Lung (tissue), 12 donors: ENCODE measurements around the gene TRERF1. TPM values are rescaled to one million over a fixed set of nuclear protein-coding genes. Genes with fewer than 3 reads are reported as not detected.
"Not testable (repeated sequence)": the region's sequence is repeated elsewhere in the genome, so short reads cannot be mapped to it uniquely, and the experiment has no call there.

ENCODE experiments used
- ATAC-seq: fragments of 200-7000 bp; cut with Tn5 transposase; one replicate; pipeline ENCODE4 v1.9.1; 2020; ENCODE audit warnings: moderate number of reproducible peaks; ENCODE audit not compliant: insufficient read depth, low FRiP score
- DNase-seq, 3 donors: peaks; one replicate each; pipeline ENCODE4 v3.0.0-alpha.2; 2013 to 2017
- H3K27ac ChIP-seq, 2 donors: one replicate each; pipeline ENCODE4 v1.5.1; 2013; ENCODE audit warnings: mild to moderate bottlenecking in 2 of 2, moderate library complexity in 2 of 2, control low read depth in 1 of 2, inconsistent platforms in 1 of 2, low read depth in 1 of 2, low read length in 1 of 2
- H3K27me3 ChIP-seq, 3 donors: one replicate each; pipeline ENCODE4 v1.5.1; 2013; ENCODE audit warnings: low read length in 2 of 3; ENCODE audit not compliant: control insufficient read depth in 3 of 3, insufficient read depth in 3 of 3
- H3K36me3 ChIP-seq, 4 donors: one replicate each; pipeline ENCODE4 v1.5.1; 2013; ENCODE audit warnings: low read length in 4 of 4, mild to moderate bottlenecking in 1 of 4, moderate library complexity in 1 of 4; ENCODE audit not compliant: control insufficient read depth in 4 of 4, insufficient read depth in 4 of 4
- H3K4me1 ChIP-seq, 5 donors: one replicate each; pipeline ENCODE4 v1.5.1; 2013; ENCODE audit warnings: low read length in 5 of 5, mild to moderate bottlenecking in 2 of 5, moderate library complexity in 1 of 5; ENCODE audit not compliant: control insufficient read depth in 5 of 5, insufficient read depth in 5 of 5
- H3K4me3 ChIP-seq: one replicate; pipeline ENCODE4 v1.5.1; 2013; ENCODE audit warnings: mild to moderate bottlenecking, control low read depth, moderate library complexity
- H3K9ac ChIP-seq, 2 donors: one replicate each; pipeline ENCODE4 v1.5.1; 2013; ENCODE audit warnings: low read length in 2 of 2, control low read depth in 1 of 2; ENCODE audit not compliant: insufficient read depth in 1 of 2
- H3K9me3 ChIP-seq, 4 donors: one replicate each; pipeline ENCODE4 v1.5.1; 2013; ENCODE audit warnings: low read length in 3 of 4, mild to moderate bottlenecking in 1 of 4, moderate library complexity in 1 of 4; ENCODE audit not compliant: control insufficient read depth in 4 of 4, insufficient read depth in 3 of 4
- CTCF ChIP-seq: IDR thresholded peaks from 2 replicates; pipeline ENCODE4 v1.5.1; 2012; ENCODE audit warnings: mild to moderate bottlenecking; ENCODE audit errors: control extremely low read depth, extremely low read depth
- WGBS, 2 donors: extraction: QIAGEN DNeasy Blood & Tissue Kit; methylation state at CpG; one replicate each; pipeline ENCODE4 v1.1.7; 2013; 5-methylcytosine and 5-hydroxymethylcytosine counted together
- polyA plus RNA-seq, 2 donors: library from polyadenylated mRNA; stranded (reverse); fragments of 200-250 nt; gene quantifications; one replicate each; pipeline ENCODE4 v1.2.1, GENCODE V29; 2013
- total RNA-seq, 2 donors: library from RNA; depleted of rRNA in 1 of 2; stranded (reverse); fragments of >200 nt in 1 of 2; gene quantifications; one replicate each; pipeline ENCODE4 v1.2.1, GENCODE V29; 2014 to 2021
- donor health status: control.
- donor health status: control.
- donor health status: Bipolar disorder and iron deficiency.
- donor health status: healthy.
- donor health status: DM: yes; HTN: yes; CAD: no.

The TRERF1 gene
- total and polyA plus RNA-seq, 4 donors = 1.2 to 10.4 (median 3.3) TPM

GRCh38 chr6:42471714-42472113, 20.0 kb upstream of the TRERF1 start:
- DNase-seq = no peak
- Histone ChIP-seq H3K9ac (no peak overlapping the region), H3K4me3 (no peak overlapping the region), H3K9me3 (peaks cover 0 to 10% (median 7%) of the 10 kb centered on the region in 4 donors), H3K4me1 (no peaks in the 10 kb centered on the region), H3K27ac (no peak overlapping the region), H3K36me3 (no peaks in the 10 kb centered on the region), H3K27me3 (no peaks in the 10 kb centered on the region)
- no peak for ATAC-seq
- 69 to 79% methylated on average over 3 of the region's 3 CpGs for WGBS, 2 donors
- no peak for TF ChIP-seq CTCF

DNA sequence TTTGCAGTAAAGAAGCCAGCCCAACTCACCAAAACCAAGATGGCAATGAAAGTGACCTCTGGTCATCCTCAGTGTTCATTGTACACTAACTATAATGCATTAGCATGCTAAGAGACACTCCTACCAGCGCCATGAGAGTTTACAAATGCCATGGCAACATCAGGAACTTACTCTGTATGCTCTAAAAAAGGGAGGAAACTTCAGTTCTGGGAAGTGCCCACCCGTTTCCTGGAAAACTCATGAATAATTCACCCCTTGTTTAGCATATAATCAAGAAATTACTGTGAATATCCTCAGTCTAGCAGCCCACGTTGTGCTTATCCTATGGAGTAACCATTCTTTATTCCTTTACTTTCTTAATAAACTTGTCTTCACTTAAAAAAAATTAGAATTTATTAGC, 19.4 kb upstream of the TRERF1 start:
- H3K9me3 ChIP-seq = peaks cover 0 to 10% (median 7%) of the 10 kb centered on the region in 4 donors
- TF ChIP-seq CTCF = no peak
- no peaks in the 10 kb centered on the region for H3K36me3 ChIP-seq
- WGBS, 2 donors = 79 to 86% methylated on average over 3 of the region's 3 CpGs
- ATAC-seq = no peak
- no peak overlapping the region for H3K9ac ChIP-seq
- H3K4me3 ChIP-seq = no peak overlapping the region
- no peaks in the 10 kb centered on the region for H3K4me1 ChIP-seq
- no peak overlapping the region for H3K27ac ChIP-seq
- no peaks in the 10 kb centered on the region for H3K27me3 ChIP-seq
- no peak for DNase-seq

GRCh38 chr6:42468273-42468672, 16.5 kb upstream of the TRERF1 start:
- H3K9me3 ChIP-seq = peaks cover 0 to 10% (median 7%) of the 10 kb centered on the region in 4 donors
- H3K4me1 ChIP-seq = no peaks in the 10 kb centered on the region
- H3K36me3 ChIP-seq = no peaks in the 10 kb centered on the region
- no peaks in the 10 kb centered on the region for H3K27me3 ChIP-seq
- no peak for DNase-seq
- H3K9ac ChIP-seq = no peak overlapping the region
- 98 to 100% methylated on average over 1 of the region's 1 CpG for WGBS, 2 donors
- no peak overlapping the region for H3K27ac ChIP-seq
- TF ChIP-seq CTCF = no peak
- ATAC-seq = no peak
- H3K4me3 ChIP-seq = no peak overlapping the region

GRCh38 chr6:42467651-42468050, 15.9 kb upstream of the TRERF1 start:
- no peak for TF ChIP-seq CTCF
- H3K4me1 ChIP-seq = no peaks in the 10 kb centered on the region
- H3K36me3 ChIP-seq = no peaks in the 10 kb centered on the region
- H3K9ac ChIP-seq = no peak overlapping the region
- no peak overlapping the region for H3K27ac ChIP-seq
- H3K4me3 ChIP-seq = no peak overlapping the region
- DNase-seq (no peak), ATAC-seq (no peak)
- peaks cover 0 to 10% (median 7%) of the 10 kb centered on the region in 4 donors for H3K9me3 ChIP-seq
- WGBS, 2 donors = 78 to 83% methylated on average over 1 of the region's 1 CpG
- no peaks in the 10 kb centered on the region for H3K27me3 ChIP-seq

DNA sequence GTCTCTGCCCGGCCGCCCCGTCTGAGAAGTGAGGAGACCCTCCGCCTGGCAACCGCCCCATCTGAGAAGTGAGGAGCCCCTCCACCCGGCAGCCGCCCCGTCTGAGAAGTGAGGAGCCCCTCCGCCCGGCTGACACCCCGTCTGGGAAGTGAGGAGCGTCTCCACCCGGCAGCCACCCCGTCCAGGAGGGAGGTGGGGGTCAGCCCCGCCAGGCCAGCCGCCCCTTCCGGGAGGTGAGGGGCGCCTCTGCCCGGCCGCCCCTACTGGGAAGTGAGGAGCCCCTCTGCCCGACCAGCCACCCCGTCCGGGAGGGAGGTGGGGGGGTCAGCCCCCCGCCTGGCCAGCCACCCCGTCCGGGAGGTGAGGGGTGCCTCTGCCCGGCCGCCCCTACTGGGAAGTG, 14.7 kb upstream of the TRERF1 start:
- H3K27ac ChIP-seq, H3K9me3 ChIP-seq, H3K9ac ChIP-seq, DNase-seq, ATAC-seq, H3K36me3 ChIP-seq, H3K27me3 ChIP-seq, H3K4me3 ChIP-seq, H3K4me1 ChIP-seq: not testable (repeated sequence)
- WGBS, 2 donors = 96 to 99% methylated on average over 17 to 25 of the region's 28 CpGs
